ENCODE results near the gene NCKAP1. TPM values are rescaled to one million over a fixed set of nuclear protein-coding genes. Genes with fewer than 3 reads are reported as not detected.
A peak's percentile ranks its signal among the peaks of the same experiment; 100 is the strongest.

The NCKAP1 gene
- total RNA-seq, 1 experiment from 2014 or later, result 173 TPM

DNA sequence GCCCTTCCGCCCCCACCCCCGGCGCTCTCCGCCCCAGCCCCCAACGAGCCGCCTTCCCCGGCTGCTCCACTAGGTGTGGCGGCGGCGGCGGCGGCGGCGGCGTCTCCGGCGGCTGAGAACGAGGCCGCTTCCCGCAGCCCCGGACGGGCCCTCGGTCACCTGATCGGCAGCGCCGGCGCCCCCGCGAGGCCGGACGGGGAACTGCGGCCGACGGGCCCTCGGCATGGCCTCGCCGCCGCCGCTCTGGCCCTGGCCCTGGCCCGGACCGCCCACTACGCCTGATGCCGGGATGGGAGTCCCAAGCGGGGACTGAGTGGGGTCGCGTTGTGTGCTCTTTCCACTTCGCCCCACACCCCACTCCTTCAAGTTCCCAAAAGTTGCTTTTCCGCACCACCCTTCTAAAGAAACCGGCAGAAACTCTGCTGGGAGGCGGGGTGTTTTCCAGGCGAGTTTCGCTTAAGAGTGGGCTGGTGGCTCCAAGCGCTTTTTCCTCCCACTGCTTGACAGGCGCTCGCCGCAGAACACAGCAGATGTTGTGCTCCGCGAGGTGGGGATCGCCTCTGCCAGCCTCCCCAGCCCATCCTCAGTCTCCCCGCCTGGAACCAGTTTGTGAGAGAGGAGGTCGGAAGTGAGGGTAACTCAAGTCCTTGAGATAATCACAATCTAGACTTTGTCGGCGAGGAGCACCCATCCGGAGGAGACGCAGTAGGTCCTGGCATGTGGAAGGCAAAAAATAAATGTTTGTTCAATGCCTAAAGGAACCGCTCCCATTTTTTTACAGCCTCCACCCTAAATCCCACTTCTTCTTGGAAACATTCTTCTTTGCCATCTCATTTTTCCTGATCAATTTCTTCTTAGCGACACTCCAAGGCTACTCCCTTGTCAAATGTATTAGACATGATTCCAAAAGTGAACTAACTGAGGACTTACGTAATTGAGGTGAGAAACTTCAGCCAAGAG, at the start of gene NCKAP1 (continued):
- TF ChIP-seq, protein P1, sequence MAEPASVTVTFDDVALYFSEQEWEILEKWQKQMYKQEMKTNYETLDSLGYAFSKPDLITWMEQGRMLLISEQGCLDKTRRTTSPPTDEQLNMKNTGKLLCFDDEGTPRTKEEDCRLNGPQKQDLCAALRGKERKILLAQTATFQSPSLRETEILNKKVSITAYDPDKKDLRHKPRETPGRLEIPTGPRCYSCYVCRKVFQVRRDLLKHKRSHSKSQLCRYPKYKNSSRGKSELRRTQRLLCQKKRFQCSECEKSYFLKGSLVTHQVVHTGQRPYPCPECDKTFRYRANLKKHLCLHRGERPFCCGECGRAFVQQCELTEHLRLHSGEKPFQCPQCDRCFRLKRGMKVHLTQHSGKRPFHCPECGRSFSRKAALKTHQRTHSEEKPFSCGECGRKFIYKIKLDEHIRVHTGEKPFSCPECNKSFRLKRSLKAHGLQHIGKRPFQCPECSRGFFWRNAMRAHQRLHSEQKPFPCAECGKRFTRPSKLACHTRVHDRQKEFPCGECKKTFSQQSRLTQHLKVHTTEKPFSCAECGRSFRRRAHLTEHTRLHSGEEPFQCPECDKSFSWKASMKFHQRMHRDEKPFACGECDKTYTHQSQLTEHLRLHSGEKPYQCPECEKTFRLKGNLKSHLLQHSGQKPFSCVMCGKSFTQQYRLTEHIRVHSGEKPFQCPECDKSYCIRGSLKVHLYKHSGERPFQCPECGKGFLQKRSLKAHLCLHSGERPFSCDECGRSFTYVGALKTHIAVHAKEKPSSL (CRISPR knock-in tag; conservative IDR thresholded peaks at IDR 0.05), result no peak
- TF ChIP-seq MYBL2 (CRISPR knock-in tag; IDR thresholded peaks at IDR 0.05), result no peak

- Mint-ChIP-seq H3K36me3 (no peaks in the 10 kb centered on the region), H3K27ac (no peak overlapping the region), H3K27me3 (ENCODE audit: low read depth) (no peaks in the 10 kb centered on the region), H3K4me1 (peaks cover 21% of the 10 kb centered on the region), H3K4me3 (no peak overlapping the region), H3K9me3 (no peaks in the 10 kb centered on the region)
- ChIA-PET POLR2A (interaction anchor here (0.7 kb wide), 1 partner anchor 26 kb away, joined by 3 read pairs; no protein-coding TSS in a partner anchor), CTCF (interaction anchor here (4.8 kb wide), 1 partner anchor 12 kb away, joined by 27 read pairs; no protein-coding TSS in a partner anchor)
- no peak for ATAC-seq
- TF ChIP-seq ARID4B (CRISPR knock-in tag; IDR thresholded peaks at IDR 0.05; ENCODE audit: borderline replicate concordance), result no peak
- no peak for TF ChIP-seq NFATC4 (CRISPR knock-in tag; IDR thresholded peaks at IDR 0.05)
- no peak for TF ChIP-seq JAZF1 (CRISPR knock-in tag; IDR thresholded peaks at IDR 0.05)
- TF ChIP-seq CTCF (IDR thresholded peaks at IDR 0.05), result no peak
- no peak for TF ChIP-seq E2F1 (CRISPR knock-in tag; IDR thresholded peaks at IDR 0.05)
- TF ChIP-seq RORB (CRISPR knock-in tag; IDR thresholded peaks at IDR 0.05), result no peak
- DNase-seq (ENCODE audit: low spot score), result no peak
Measured at GRCh38 chr2:183081911-183082310, 43.7 kb upstream of the NCKAP1 start.

- peak overlapping the region; percentile 94 for H3K27ac Mint-ChIP-seq
- CTCF ChIA-PET, result interaction anchor here (0.6 to 4.8 kb wide), 5 partner anchors 9 to 316 kb away, joined by 3 to 27 read pairs (median 4); partner anchors contain the start of gene NCKAP1
- H3K4me3 Mint-ChIP-seq, result peak overlapping the region; percentile 81
- H3K9me3 Mint-ChIP-seq, result no peaks in the 10 kb centered on the region
- no peaks in the 10 kb centered on the region for H3K27me3 Mint-ChIP-seq (ENCODE audit: low read depth)
- ATAC-seq (no peak), DNase-seq (ENCODE audit: low spot score) (no peak)
- H3K36me3 Mint-ChIP-seq, result no peaks in the 10 kb centered on the region
- TF ChIP-seq GABPB1 (CRISPR knock-in tag; IDR thresholded peaks at IDR 0.05) (no peak), NR2C2 (CRISPR knock-in tag; IDR thresholded peaks at IDR 0.05) (no peak), CREM (CRISPR knock-in tag; IDR thresholded peaks at IDR 0.05) (no peak), NFATC4 (CRISPR knock-in tag; IDR thresholded peaks at IDR 0.05) (no peak), ZNF671 (CRISPR knock-in tag; IDR thresholded peaks at IDR 0.05) (no peak), ZBTB21 (CRISPR knock-in tag; IDR thresholded peaks at IDR 0.05; ENCODE audit: borderline replicate concordance) (no peak)
- TF ChIP-seq, protein P2, sequence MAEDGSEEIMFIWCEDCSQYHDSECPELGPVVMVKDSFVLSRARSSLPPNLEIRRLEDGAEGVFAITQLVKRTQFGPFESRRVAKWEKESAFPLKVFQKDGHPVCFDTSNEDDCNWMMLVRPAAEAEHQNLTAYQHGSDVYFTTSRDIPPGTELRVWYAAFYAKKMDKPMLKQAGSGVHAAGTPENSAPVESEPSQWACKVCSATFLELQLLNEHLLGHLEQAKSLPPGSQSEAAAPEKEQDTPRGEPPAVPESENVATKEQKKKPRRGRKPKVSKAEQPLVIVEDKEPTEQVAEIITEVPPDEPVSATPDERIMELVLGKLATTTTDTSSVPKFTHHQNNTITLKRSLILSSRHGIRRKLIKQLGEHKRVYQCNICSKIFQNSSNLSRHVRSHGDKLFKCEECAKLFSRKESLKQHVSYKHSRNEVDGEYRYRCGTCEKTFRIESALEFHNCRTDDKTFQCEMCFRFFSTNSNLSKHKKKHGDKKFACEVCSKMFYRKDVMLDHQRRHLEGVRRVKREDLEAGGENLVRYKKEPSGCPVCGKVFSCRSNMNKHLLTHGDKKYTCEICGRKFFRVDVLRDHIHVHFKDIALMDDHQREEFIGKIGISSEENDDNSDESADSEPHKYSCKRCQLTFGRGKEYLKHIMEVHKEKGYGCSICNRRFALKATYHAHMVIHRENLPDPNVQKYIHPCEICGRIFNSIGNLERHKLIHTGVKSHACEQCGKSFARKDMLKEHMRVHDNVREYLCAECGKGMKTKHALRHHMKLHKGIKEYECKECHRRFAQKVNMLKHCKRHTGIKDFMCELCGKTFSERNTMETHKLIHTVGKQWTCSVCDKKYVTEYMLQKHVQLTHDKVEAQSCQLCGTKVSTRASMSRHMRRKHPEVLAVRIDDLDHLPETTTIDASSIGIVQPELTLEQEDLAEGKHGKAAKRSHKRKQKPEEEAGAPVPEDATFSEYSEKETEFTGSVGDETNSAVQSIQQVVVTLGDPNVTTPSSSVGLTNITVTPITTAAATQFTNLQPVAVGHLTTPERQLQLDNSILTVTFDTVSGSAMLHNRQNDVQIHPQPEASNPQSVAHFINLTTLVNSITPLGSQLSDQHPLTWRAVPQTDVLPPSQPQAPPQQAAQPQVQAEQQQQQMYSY (CRISPR knock-in tag; IDR thresholded peaks at IDR 0.05), result no peak
- peaks cover 21% of the 10 kb centered on the region for H3K4me1 Mint-ChIP-seq
- POLR2A ChIA-PET, result interaction anchor here (0.5 to 1.8 kb wide), 4 partner anchors 42 to 364 kb away, joined by 3 to 6 read pairs (median 4); partner anchors contain the start of gene NUP35
Measured at GRCh38 chr2:183079139-183079775, 41.0 kb upstream of the NCKAP1 start.

All from WTC11 (cell line).